H1 (cell line): ENCODE data around the gene JMJD8. TPM values are rescaled to one million over a fixed set of nuclear protein-coding genes. Genes with fewer than 3 reads are reported as not detected.

Experiments
- CTCF ChIA-PET: fragments of 300-600 bp; sonication (Branson Sonifier 250); formaldehyde crosslinking; loops from one replicate; lab custom pipeline; 2021; ENCODE audit not compliant: partially characterized antibody; lab: Charles Lee
- POLR2A ChIA-PET: fragments of 300-600 bp; sonication (Branson Sonifier 250); formaldehyde crosslinking; loops from one replicate; lab custom pipeline; 2021; ENCODE audit warnings: inconsistent platforms; ENCODE audit not compliant: partially characterized antibody; lab: Charles Lee
- DNase-seq, 2 experiments: peaks; one replicate each; pipeline versions ENCODE4 v3.0.0 to v3.0.0-alpha.2; 2010 to 2022; ENCODE audit warnings: low spot score in 2 of 2, low read depth in 1 of 2, mixed read lengths in 1 of 2
- FAIRE-seq: peaks from 2 replicates; lab custom pipeline; 2011; peaks lifted over from hg19 to GRCh38; lab: Jason Lieb, UNC
- H2AFZ ChIP-seq: 2 replicates; pipeline ENCODE4 v1.8.1; 2012; ENCODE audit warnings: low read length, inconsistent platforms
- H2AK5ac ChIP-seq: 2 replicates; pipeline ENCODE4 v1.6.1; 2013; ENCODE audit warnings: low read depth, low read length
- H2BK120ac ChIP-seq: replicated peaks from 2 replicates; pipeline ENCODE3; 2013; ENCODE audit warnings: low read depth, low read length, inconsistent platforms
- H2BK12ac ChIP-seq: 2 replicates; pipeline ENCODE4 v1.6.1; 2013; ENCODE audit warnings: low read depth, low read length
- H2BK15ac ChIP-seq: 2 replicates; pipeline ENCODE4 v1.6.1; 2013; ENCODE audit warnings: low read length
- H2BK20ac ChIP-seq: 2 replicates; pipeline ENCODE4 v1.6.1; 2013; ENCODE audit warnings: low read length
- H2BK5ac ChIP-seq: 2 replicates; pipeline ENCODE4 v1.6.1; 2013; ENCODE audit warnings: low read depth, low read length
- H3K14ac ChIP-seq: 2 replicates; pipeline ENCODE4 v1.6.1; 2013; ENCODE audit warnings: inconsistent platforms; ENCODE audit not compliant: insufficient read length
- H3K18ac ChIP-seq: 2 replicates; pipeline ENCODE4 v1.6.1; 2013; ENCODE audit warnings: low read length; ENCODE audit errors: extremely low read depth
- H3K23ac ChIP-seq: 2 replicates; pipeline ENCODE4 v1.6.1; 2013; ENCODE audit warnings: inconsistent platforms; ENCODE audit not compliant: insufficient read length
- H3K23me2 ChIP-seq: 2 replicates; pipeline ENCODE4 v1.6.1; 2013; ENCODE audit warnings: low read depth, low read length
- H3K27ac ChIP-seq: 2 replicates; pipeline ENCODE4 v1.6.1; 2011; ENCODE audit warnings: low read depth, low read length, inconsistent platforms
- H3K27me3 ChIP-seq, 4 experiments: replicated peaks in 1 of 4; 1 replicate in 1 of 4; 2 replicates in 3 of 4; pipeline versions ENCODE4 v1.6.1 to v1.8.1; 2011 to 2013; ENCODE audit warnings: low read length in 3 of 4, mild to moderate bottlenecking in 3 of 4, inconsistent platforms in 2 of 4, mixed read lengths in 2 of 4, moderate library complexity in 1 of 4; ENCODE audit not compliant: control insufficient read depth in 3 of 4, insufficient read depth in 3 of 4; ENCODE audit errors: extremely low read depth in 1 of 4
- H3K36me3 ChIP-seq, 4 experiments: 2 replicates each; pipeline versions ENCODE4 v1.6.1 to v1.8.1; 2011 to 2013; ENCODE audit warnings: mild to moderate bottlenecking in 4 of 4, low read length in 3 of 4, moderate library complexity in 2 of 4, control low read depth in 1 of 4, inconsistent platforms in 1 of 4; ENCODE audit not compliant: insufficient read depth in 4 of 4, control insufficient read depth in 2 of 4
- H3K4ac ChIP-seq: replicated peaks from 2 replicates; pipeline ENCODE3; 2013; ENCODE audit warnings: low read length, low read depth, mixed read lengths, inconsistent platforms; ENCODE audit not compliant: insufficient read length
- H3K4me1 ChIP-seq, 4 experiments: replicated peaks in 1 of 4; 1 replicate in 1 of 4; 2 replicates in 3 of 4; pipeline versions ENCODE4 v1.6.1 to v1.8.1; 2011 to 2013; ENCODE audit warnings: low read length in 3 of 4, inconsistent platforms in 2 of 4, mixed read lengths in 1 of 4; ENCODE audit not compliant: insufficient read depth in 4 of 4, control insufficient read depth in 3 of 4
- H3K4me2 ChIP-seq, 2 experiments: 2 replicates each; pipeline versions ENCODE4 v1.6.1 to v1.8.1; 2011 to 2013; ENCODE audit warnings: low read depth in 2 of 2, low read length in 2 of 2, control low read depth in 1 of 2, inconsistent platforms in 1 of 2, mild to moderate bottlenecking in 1 of 2; ENCODE audit not compliant: insufficient read depth in 1 of 2
- H3K4me3 ChIP-seq, 4 experiments: fragments of 200-600, 300-600 bp in 1 of 4; sonication (generic), shearing (Covaris generic), sonication (Bioruptor Twin) in 1 of 4; 2 replicates each; pipeline versions ENCODE4 v1.5.1 to v1.8.1; 2011 to 2016; ENCODE audit warnings: low read length in 4 of 4, low read depth in 3 of 4, control low read depth in 2 of 4, inconsistent platforms in 2 of 4, mild to moderate bottlenecking in 2 of 4, mixed read lengths in 1 of 4, moderate library complexity in 1 of 4; ENCODE audit not compliant: insufficient read depth in 2 of 4; ENCODE audit errors: extremely low read depth in 1 of 4
- H3K56ac ChIP-seq: replicated peaks from 2 replicates; pipeline ENCODE3; 2013; ENCODE audit warnings: low read depth, mild to moderate bottlenecking, mixed read lengths, low read length, inconsistent platforms; ENCODE audit not compliant: insufficient read length
- H3K79me1 ChIP-seq: 2 replicates; pipeline ENCODE4 v1.6.1; 2013; ENCODE audit warnings: low read depth, low read length, control low read depth
- H3K79me2 ChIP-seq, 2 experiments: 2 replicates each; pipeline versions ENCODE4 v1.6.1 to v1.8.1; 2012 to 2013; ENCODE audit warnings: low read length in 2 of 2, mild to moderate bottlenecking in 2 of 2, inconsistent platforms in 1 of 2; ENCODE audit not compliant: insufficient read depth in 2 of 2, control insufficient read depth in 1 of 2
- H3K9ac ChIP-seq, 4 experiments: replicated peaks in 1 of 4; 1 replicate in 1 of 4; 2 replicates in 3 of 4; pipeline versions ENCODE4 v1.6.1 to v1.8.1; 2011 to 2013; ENCODE audit warnings: low read depth in 3 of 4, low read length in 3 of 4, control low read depth in 2 of 4, mild to moderate bottlenecking in 2 of 4, moderate library complexity in 2 of 4, inconsistent platforms in 1 of 4; ENCODE audit errors: extremely low read depth in 1 of 4
- H3K9me3 ChIP-seq, 2 experiments: 2 replicates each; pipeline versions ENCODE4 v1.6.1 to v1.8.1; 2012 to 2013; ENCODE audit warnings: mild to moderate bottlenecking in 2 of 2, moderate library complexity in 2 of 2, control low read depth in 1 of 2, inconsistent platforms in 1 of 2, low read depth in 1 of 2, low read length in 1 of 2, mixed read lengths in 1 of 2; ENCODE audit not compliant: insufficient read depth in 2 of 2
- H4K20me1 ChIP-seq, 2 experiments: replicated peaks in 1 of 2; 2 replicates each; pipeline versions ENCODE3 to v1.8.1; 2011 to 2013; ENCODE audit warnings: inconsistent platforms in 2 of 2, low read length in 2 of 2, mild to moderate bottlenecking in 1 of 2; ENCODE audit not compliant: insufficient read depth in 2 of 2, control insufficient read depth in 1 of 2
- H4K5ac ChIP-seq: 2 replicates; pipeline ENCODE4 v1.6.1; 2013; ENCODE audit warnings: low read length, low read depth, mixed read lengths, inconsistent platforms; ENCODE audit not compliant: insufficient read length
- H4K8ac ChIP-seq: 2 replicates; pipeline ENCODE4 v1.8.0; 2013; ENCODE audit warnings: mild to moderate bottlenecking, moderate library complexity, low read length, inconsistent platforms; ENCODE audit not compliant: insufficient read depth; ENCODE audit errors: extremely low read depth
- H4K91ac ChIP-seq: replicated peaks from 2 replicates; pipeline ENCODE3; 2013; ENCODE audit warnings: low read length, mixed read lengths, inconsistent platforms; ENCODE audit not compliant: insufficient read length
- BACH1 ChIP-seq: IDR thresholded peaks from 2 replicates; pipeline ENCODE4 v1.6.1; 2012; ENCODE audit warnings: low read length, improper control_type of control experiment
- EP300 ChIP-seq, 2 experiments: IDR thresholded peaks; 1 replicate in 1 of 2; 2 replicates in 1 of 2; pipeline ENCODE4 v1.6.1; 2011 to 2012; ENCODE audit warnings: low read depth in 2 of 2, low read length in 2 of 2, mild to moderate bottlenecking in 2 of 2, borderline replicate concordance in 1 of 2, inconsistent platforms in 1 of 2, moderate library complexity in 1 of 2
- JUN ChIP-seq: IDR thresholded peaks from 2 replicates; pipeline ENCODE4 v1.6.1; 2011; ENCODE audit warnings: low read depth, mild to moderate bottlenecking, improper control_type of control experiment, low read length
- KDM4A ChIP-seq: IDR thresholded peaks from one replicate; pipeline ENCODE4 v1.7.1; 2012; ENCODE audit warnings: low read depth, mild to moderate bottlenecking, moderate library complexity, low read length, inconsistent platforms; ENCODE audit not compliant: severe bottlenecking
- RFX5 ChIP-seq: IDR thresholded peaks from 2 replicates; pipeline ENCODE4 v1.6.1; 2011; ENCODE audit warnings: low read depth, low read length, improper control_type of control experiment, borderline replicate concordance
- WGBS, 2 experiments: shearing (Covaris generic) in 1 of 2; methylation state at CpG; one replicate each; pipeline versions ENCODE4 v1.1.6 to v1.1.7; 2013 to 2015; ENCODE audit warnings: low lambda C conversion rate in 2 of 2, mixed read lengths in 2 of 2, inconsistent platforms in 1 of 2, low coverage in 1 of 2, missing lambda C conversion rate in 1 of 2; ENCODE audit not compliant: insufficient replicate concordance in 2 of 2, insufficient coverage in 1 of 2, insufficient read length in 1 of 2; ENCODE audit errors: extremely low coverage in 1 of 2, missing lambda C conversion rate in 1 of 2; 5-methylcytosine and 5-hydroxymethylcytosine counted together
- polyA plus RNA-seq, 7 experiments: library from polyadenylated mRNA; depleted of rRNA in 3 of 7; stranded (reverse) in 5 of 7; unstranded in 2 of 7; fragments of >200 nt in 5 of 7; fragments of 200-250 nt in 2 of 7; gene quantifications; 1 replicate in 5 of 7; 2 replicates in 1 of 7; 4 replicates in 1 of 7; pipeline versions ENCODE4 v1.2.1 to v1.2.3, GENCODE V29; 2011 to 2013; ENCODE audit warnings: missing spikeins in 2 of 7, mixed read lengths in 2 of 7
- total RNA-seq: library from RNA; stranded (reverse); fragmentation: NEBNext Ultra II Directional; extraction: Animal tissue kit (Norgen Biotek cat#: 25700); gene quantifications from 2 replicates; pipeline ENCODE4 v1.2.1, GENCODE V29; 2021

Gene JMJD8
- total and polyA plus RNA-seq, 2 of the 8 experiments (the other 6 are each of a cell fraction or from before 2014, with no cell fraction given): 46.4 to 87.4 TPM

GRCh38 chr16:729768-730665, 45.9 kb upstream of the JMJD8 start:
- Histone ChIP-seq H3K36me3 (peaks cover 0 to 3% (median under 1%) of the 10 kb centered on the region in 4 experiments; a peak in 1 of 8 replicates), H2AFZ (no peak overlapping the region), H4K8ac (peak overlapping the region; percentile 15; the same call in 1 of the 2 replicates), H3K27ac (no peak overlapping the region), H3K18ac (no peak overlapping the region), H4K5ac (no peak overlapping the region), H3K23ac (no peak overlapping the region), H3K4me2 (no peak overlapping the region; a peak in 1 of 4 replicates), H4K91ac (no peak overlapping the region), H3K79me1 (no peaks in the 10 kb centered on the region), H3K79me2 (no peaks in the 10 kb centered on the region), H3K4me3 (no peak overlapping the region), H2BK15ac (no peak overlapping the region), H2AK5ac (no peak overlapping the region), H3K14ac (no peak overlapping the region), H3K4me1 (peaks cover 0 to 14% (median 8%) of the 10 kb centered on the region in 4 experiments; a peak in 5 of 7 replicates), H2BK12ac (no peak overlapping the region), H3K9ac (no peak overlapping the region), H2BK120ac (no peak overlapping the region), H2BK20ac (no peak overlapping the region), H3K9me3 (no peaks in the 10 kb centered on the region), H3K27me3 (peaks cover 0 to 16% (median 5%) of the 10 kb centered on the region in 4 experiments; a peak in 4 of 7 replicates), H3K56ac (no peak overlapping the region), H4K20me1 (peaks cover 2 to 11% of the 10 kb centered on the region in 2 experiments), H3K23me2 (peaks cover 19% of the 10 kb centered on the region; the same call in 1 of the 2 replicates), H3K4ac (no peak overlapping the region), H2BK5ac (no peak overlapping the region)
- TF ChIP-seq EP300 (IDR thresholded peaks at IDR 0.05; ENCODE audit: borderline replicate concordance in 1 of 2, low read depth in 2 of 2, low read length in 2 of 2): no peak
- TF ChIP-seq JUN: no peak
- TF ChIP-seq RFX5: no peak
- no peak for TF ChIP-seq BACH1
- TF ChIP-seq KDM4A: no peak
- POLR2A ChIA-PET: interaction anchor here (1.3 to 23.0 kb wide), 9 partner anchors 10 to 74 kb away, joined by 3 to 353 read pairs (median 4); partner anchors contain the start of genes ANTKMT, CCDC78, CIAO3 and GNG13
- no peak for DNase-seq
- CTCF ChIA-PET: interaction anchor here (0.5 to 35.8 kb wide), 9 partner anchors 6 to 682 kb away, joined by 3 to 977 read pairs (median 3); partner anchors contain the start of genes ANTKMT, CCDC78, CHTF18 and CIAO3
- FAIRE-seq: no peak
- WGBS, 2 experiments: 92% methylated on average over 37 of the region's 37 CpGs; no CpG with 5 or more reads in 1 of the 2 experiments
